HepG2 (cell line): ENCODE results near the gene DUSP15. TPM values are rescaled to one million over a fixed set of nuclear protein-coding genes. Genes with fewer than 3 reads are reported as not detected.

Experiments
- AFF4 ChIP-seq: sonication (generic); formaldehyde crosslinking; IDR thresholded peaks from 2 replicates; pipeline ENCODE4 v1.4.0; 2020; ENCODE audit warnings: missing genetic modification reagents
- ARNT ChIP-seq: fragments of 450-650 bp; IDR thresholded peaks from 2 replicates; pipeline ENCODE4 v1.6.1; 2017
- HINFP ChIP-seq: sonication (generic); formaldehyde crosslinking; IDR thresholded peaks from 2 replicates; pipeline ENCODE4 v1.4.0; 2020; ENCODE audit warnings: low read depth, mild to moderate bottlenecking, missing genetic modification reagents
- MEF2D ChIP-seq: sonication (generic); formaldehyde crosslinking; IDR thresholded peaks from 2 replicates; pipeline ENCODE4 v1.5.1; 2020; ENCODE audit warnings: mild to moderate bottlenecking, missing genetic modification reagents
- POGZ ChIP-seq: sonication (generic); formaldehyde crosslinking; IDR thresholded peaks from 2 replicates; pipeline ENCODE4 v1.4.0; 2020; ENCODE audit warnings: mild to moderate bottlenecking, missing genetic modification reagents
- RFXAP ChIP-seq: sonication (generic); formaldehyde crosslinking; IDR thresholded peaks from 2 replicates; pipeline ENCODE4 v1.4.0; 2020; ENCODE audit warnings: missing genetic modification reagents, borderline replicate concordance
- SKIL ChIP-seq: sonication (generic); formaldehyde crosslinking; IDR thresholded peaks from 2 replicates; pipeline ENCODE4 v1.8.0; 2022; ENCODE audit warnings: missing genetic modification reagents, mild to moderate bottlenecking, moderate library complexity, borderline replicate concordance
- SRY ChIP-seq: sonication (generic); formaldehyde crosslinking; IDR thresholded peaks from 2 replicates; pipeline ENCODE4 v1.8.0; 2022; ENCODE audit warnings: mild to moderate bottlenecking, missing genetic modification reagents
- SSRP1 ChIP-seq: IDR thresholded peaks from 2 replicates; pipeline ENCODE4 v1.6.1; 2016; ENCODE audit warnings: control low read depth
- TBX2 ChIP-seq: sonication (generic); formaldehyde crosslinking; IDR thresholded peaks from 2 replicates; pipeline ENCODE4 v1.5.0; 2020; ENCODE audit warnings: missing genetic modification reagents, mild to moderate bottlenecking, borderline replicate concordance
- YY1 ChIP-seq: IDR thresholded peaks from 2 replicates; pipeline ENCODE4 v1.6.1; 2011; ENCODE audit warnings: low read length, low read depth, moderate library complexity, mild to moderate bottlenecking; ENCODE audit not compliant: insufficient read depth, insufficient replicate concordance
- ZBTB20 ChIP-seq: sonication (generic); formaldehyde crosslinking; IDR thresholded peaks from 2 replicates; pipeline ENCODE4 v1.8.1; 2023; ENCODE audit warnings: missing genetic modification reagents, low read depth, mild to moderate bottlenecking, borderline replicate concordance
- ZNF296 ChIP-seq: sonication (generic); formaldehyde crosslinking; conservative IDR thresholded peaks from 2 replicates; pipeline ENCODE4 v1.5.0; 2020; ENCODE audit warnings: mild to moderate bottlenecking, missing genetic modification reagents
- ZNF30 ChIP-seq: sonication (generic); formaldehyde crosslinking; IDR thresholded peaks from 2 replicates; pipeline ENCODE4 v1.5.0; 2020; ENCODE audit warnings: mild to moderate bottlenecking, missing genetic modification reagents
- ZNF44 ChIP-seq: sonication (generic); formaldehyde crosslinking; IDR thresholded peaks from 2 replicates; pipeline ENCODE4 v1.5.1; 2020; ENCODE audit warnings: mild to moderate bottlenecking, missing genetic modification reagents
- ZNF761 ChIP-seq: sonication (generic); formaldehyde crosslinking; conservative IDR thresholded peaks from 2 replicates; pipeline ENCODE4 v1.4.0; 2020; ENCODE audit warnings: mild to moderate bottlenecking, missing genetic modification reagents
- ZSCAN20 ChIP-seq: sonication (generic); formaldehyde crosslinking; IDR thresholded peaks from 2 replicates; pipeline ENCODE4 v1.4.0; 2020; ENCODE audit warnings: missing genetic modification reagents, mild to moderate bottlenecking, borderline replicate concordance
- polyA plus RNA-seq, 8 experiments: library from polyadenylated mRNA; depleted of rRNA in 3 of 8; stranded (reverse) in 7 of 8; unstranded in 1 of 8; fragments of >200 nt; fragmentation: Illumina TruSeq in 4 of 8; extraction: Trizol in 4 of 8; gene quantifications; 2 replicates each; pipeline versions ENCODE4 v1.2.1 to v1.2.3, GENCODE V29; 2011 to 2016; ENCODE audit warnings: low read depth in 4 of 8, missing spikeins in 1 of 8, mixed read lengths in 1 of 8; ENCODE audit not compliant: insufficient read depth in 1 of 8
- total RNA-seq, 5 experiments: library from RNA; depleted of rRNA; stranded (reverse); fragments of >200 nt; fragmentation: Illumina TruSeq; extraction: Trizol; gene quantifications; 2 replicates each; pipeline ENCODE4 v1.2.3, GENCODE V29; 2016; ENCODE audit warnings: low read depth in 1 of 5

The DUSP15 gene
- total and polyA plus RNA-seq, 2 of the 13 experiments (the other 11 are each of a cell fraction or from before 2014, with no cell fraction given), result 0.17 to 0.93 TPM

GRCh38 chr20:31835977-31836852, 34.1 kb downstream of the DUSP15 start (continued):
- TF ChIP-seq AFF4 (CRISPR knock-in tag) (no peak), ZNF296 (no peak; the same call in 1 of the 2 replicates), SKIL (no peak), ZNF761 (CRISPR knock-in tag) (no peak), HINFP (CRISPR knock-in tag) (no peak), YY1 (no peak), ZNF30 (CRISPR knock-in tag) (no peak), ZBTB20 (CRISPR knock-in tag) (no peak), RFXAP (CRISPR knock-in tag) (no peak), SRY (CRISPR knock-in tag) (no peak), MEF2D (CRISPR knock-in tag) (no peak), ARNT (no peak), TBX2 (CRISPR knock-in tag) (no peak; the same call in 1 of the 2 replicates), SSRP1 (no peak), ZSCAN20 (CRISPR knock-in tag) (no peak), ZNF44 (CRISPR knock-in tag) (no peak), POGZ (CRISPR knock-in tag) (0 out of 2 replicates have a peak, but pooled peaks have one; percentile 16)
- TF ChIP-seq, all 625 proteins: peak for 95
